GM19438 (cell line): Measurements from ENCODE around the gene CADPS2.

Source experiments
- ATAC-seq: cut with Tn5 transposase; IDR thresholded peaks from one replicate; pipeline ENCODE4 v1.9.1; 2021; ENCODE audit warnings: low read depth; ENCODE audit not compliant: unreplicated experiment

The CADPS2 gene

GRCh38 chr7:122339145-122339904, 546.9 kb downstream of the CADPS2 start:
- no peak for ATAC-seq

- no peak for ATAC-seq
Measured at GRCh38 chr7:122337011-122337410, 549.2 kb downstream of the CADPS2 start.

- no peak for ATAC-seq
Measured at GRCh38 chr7:122329145-122329802, 557.0 kb downstream of the CADPS2 start.

DNA sequence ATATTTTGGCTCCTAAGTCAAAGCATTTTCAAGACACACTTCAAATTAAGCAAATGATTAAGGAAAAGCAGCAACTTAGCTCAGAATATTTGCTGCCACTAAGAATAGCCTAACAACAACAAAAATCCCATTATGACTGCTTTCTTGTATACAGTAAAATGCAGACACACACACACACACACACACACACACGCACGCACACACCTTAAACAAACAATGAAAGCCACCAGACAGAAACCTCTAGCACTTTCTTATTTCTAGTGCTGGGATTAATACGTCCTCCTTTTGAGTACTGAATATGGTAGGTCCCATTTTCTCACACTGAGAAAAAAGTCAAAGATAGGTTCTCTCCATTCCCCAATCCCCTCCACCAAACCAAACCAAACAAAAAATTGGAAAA, 558.3 kb downstream of the CADPS2 start:
- ATAC-seq: no peak

DNA sequence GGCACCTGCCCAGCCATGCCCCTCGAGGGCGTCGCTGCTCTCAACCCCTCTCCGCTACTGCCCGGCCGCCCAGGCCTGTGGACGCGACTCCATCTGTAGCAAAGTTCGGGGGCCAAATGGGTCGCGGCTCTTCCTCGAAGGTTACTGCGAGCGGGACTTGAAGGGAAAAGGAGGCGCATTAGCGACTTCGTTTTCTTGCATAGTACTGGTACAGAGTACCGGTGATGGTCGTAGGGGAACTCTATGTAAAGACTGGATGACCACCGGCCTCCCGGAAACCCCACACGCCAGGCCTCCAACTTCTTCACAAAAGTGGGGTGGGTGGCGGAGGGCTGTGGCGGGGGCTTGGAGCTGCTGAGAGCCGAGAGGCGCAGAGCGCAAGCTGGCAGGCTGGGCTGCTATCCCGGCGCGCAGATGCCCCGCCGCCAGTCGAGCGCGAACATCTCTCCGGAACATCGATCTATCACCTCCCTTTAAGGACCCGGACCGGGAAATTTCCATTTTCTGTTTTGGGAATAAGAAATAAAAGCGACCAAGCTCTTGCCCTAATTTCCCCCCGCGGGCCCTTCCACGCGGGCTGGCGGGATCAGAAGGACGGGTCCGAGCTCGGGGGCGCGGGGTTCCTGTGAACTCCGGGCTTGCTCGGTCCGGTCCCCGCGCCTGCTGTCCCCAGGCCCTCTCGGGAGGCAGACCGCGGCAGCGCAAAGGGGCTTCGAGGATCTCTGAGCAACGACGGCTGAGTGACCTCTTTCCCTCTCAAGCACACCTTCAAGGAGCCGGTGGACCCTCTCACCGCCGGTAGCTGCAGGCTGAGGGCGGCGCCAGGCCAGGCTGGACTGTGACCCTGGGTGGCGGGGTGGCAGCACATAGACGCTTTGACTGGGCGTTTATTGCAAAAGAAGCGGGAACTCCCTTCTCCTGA, 569.5 kb downstream of the CADPS2 start:
- no peak for ATAC-seq

GRCh38 chr7:122315507-122316466, 570.5 kb downstream of the CADPS2 start:
- ATAC-seq: no peak

- no peak for ATAC-seq
Measured at GRCh38 chr7:122314284-122314683, 572.0 kb downstream of the CADPS2 start.

DNA sequence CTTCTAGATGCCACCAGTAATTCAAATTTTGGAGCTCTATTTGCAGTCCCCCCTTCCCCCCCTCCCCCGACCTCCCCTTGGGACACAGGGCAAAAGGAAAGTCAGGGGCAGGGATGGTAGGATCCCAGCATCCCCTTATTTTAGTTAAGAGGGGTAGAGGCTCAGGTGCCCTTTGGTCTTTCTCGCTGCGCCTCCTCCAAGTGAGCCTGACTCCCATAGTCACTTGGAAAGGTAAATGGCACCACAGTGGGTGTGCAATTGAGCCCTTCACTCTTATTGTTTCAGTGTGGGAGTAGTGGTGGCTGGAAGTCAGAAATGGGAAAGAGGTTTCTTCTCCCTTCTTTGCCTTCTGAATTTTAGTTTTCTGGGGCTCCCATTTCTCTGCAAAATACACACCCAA, 573.5 kb downstream of the CADPS2 start:
- ATAC-seq: no peak

GRCh38 chr7:122311734-122312450, 574.4 kb downstream of the CADPS2 start:
- no peak for ATAC-seq

GRCh38 chr7:122311050-122311700, 575.1 kb downstream of the CADPS2 start:
- no peak for ATAC-seq

DNA sequence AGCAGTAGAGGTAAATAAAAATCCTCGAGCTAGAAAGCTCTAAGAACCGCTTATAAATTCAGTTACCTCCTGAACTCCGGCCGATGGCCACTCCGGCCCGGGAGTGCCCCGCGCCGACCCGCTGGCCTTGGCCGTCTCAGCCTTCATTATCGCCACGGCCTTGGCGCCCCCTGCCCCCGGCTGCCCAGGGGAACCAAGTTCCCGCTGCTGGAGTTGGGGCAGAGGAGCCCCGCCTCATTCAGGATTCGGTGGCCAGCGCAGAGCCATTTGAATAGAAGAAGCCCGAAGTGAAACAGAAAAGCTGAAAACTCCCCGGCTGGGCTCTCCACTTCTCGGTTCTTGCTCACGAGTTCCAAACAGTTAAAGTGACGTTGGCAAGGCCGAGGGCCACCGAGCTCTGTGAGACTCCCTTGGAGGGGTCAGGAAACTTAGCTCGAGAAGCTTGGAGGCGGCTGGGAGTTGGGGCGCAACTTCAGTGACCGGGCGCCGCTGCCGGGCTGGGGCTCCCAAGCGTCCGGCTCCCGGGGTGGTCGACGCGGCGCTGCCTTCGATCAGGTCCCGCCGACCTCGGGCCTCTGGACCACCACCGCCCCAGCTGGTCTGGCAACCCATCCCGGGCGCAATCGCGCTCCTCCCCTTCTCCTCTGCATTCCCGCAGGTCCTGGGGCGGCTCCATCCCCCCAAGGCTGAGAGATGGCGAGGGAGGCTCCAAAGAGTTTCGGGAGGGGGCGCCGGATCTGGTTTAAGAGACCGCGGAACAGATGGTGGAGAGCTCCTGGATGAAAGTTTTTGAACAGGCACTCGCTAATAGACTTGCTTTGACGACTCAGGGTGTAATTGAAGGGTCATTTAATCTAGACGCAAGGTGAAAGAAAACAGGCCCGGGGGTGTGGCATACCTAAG, 575.9 kb downstream of the CADPS2 start:
- ATAC-seq: no peak

- ATAC-seq: no peak
Measured at GRCh38 chr7:122309421-122309820, 576.8 kb downstream of the CADPS2 start.

DNA sequence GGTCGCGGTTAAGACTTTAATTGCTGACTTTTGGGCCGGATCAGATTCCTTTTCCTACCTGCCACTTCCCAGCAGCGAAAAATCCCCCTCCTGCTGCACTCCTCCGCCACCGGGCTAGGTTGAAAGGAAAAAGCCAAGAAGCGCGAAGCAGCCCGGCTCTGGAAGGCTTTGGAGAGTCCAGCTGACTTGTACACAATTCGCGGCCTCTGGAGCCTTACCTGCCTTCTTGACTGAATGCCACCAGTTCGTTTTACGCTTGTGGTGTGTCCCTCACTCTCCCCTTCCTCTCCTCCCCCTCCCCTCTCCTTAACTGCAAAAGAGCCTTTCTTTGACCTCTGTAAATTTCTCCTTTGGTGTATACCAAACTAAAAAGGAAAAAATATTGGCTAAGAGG, 579.0 kb downstream of the CADPS2 start:
- no peak for ATAC-seq

DNA sequence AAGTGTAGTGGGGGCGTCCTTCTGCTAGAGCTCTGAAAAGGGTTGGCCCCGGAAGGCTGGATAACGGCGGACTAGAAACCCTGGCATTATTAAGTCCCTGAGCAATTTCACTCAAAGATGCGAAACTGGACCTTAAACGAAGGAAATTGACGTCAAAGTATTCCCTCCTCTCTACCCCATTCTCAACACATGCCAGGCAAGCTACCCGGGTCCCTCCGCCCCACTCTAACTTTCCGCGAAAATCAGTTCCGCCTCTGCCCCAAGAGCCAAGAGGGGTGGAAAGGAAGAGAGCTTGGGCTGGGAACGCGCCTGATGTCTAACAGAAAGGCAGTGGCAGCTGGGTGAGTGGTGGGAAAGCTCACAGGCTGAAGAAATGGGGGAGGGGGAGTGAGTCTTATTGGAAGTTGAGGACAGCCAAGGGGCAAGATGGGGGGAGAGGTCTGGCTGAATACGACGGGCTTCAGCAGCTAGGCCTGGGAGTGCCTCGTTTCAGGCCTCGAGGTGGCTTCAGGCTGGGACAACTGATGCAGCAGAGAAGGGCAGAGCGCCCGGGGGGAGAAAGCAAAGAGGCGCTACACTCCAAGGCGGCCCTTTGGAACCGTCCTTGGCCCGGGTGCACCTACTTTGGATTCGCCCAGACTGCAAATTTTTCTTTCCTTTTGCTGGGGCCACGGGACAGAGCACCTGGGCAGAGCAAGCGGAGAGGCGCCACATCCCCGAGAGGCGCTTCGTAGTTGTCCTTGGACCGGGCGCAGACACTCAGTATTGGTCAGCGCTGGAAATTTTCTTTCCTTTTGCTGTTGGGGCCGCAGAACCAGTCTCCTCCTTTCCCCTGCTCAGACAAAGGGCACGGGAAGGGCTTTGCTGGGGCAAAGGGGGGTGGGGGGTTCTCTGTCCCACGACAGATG, 579.7 kb downstream of the CADPS2 start:
- ATAC-seq: no peak

DNA sequence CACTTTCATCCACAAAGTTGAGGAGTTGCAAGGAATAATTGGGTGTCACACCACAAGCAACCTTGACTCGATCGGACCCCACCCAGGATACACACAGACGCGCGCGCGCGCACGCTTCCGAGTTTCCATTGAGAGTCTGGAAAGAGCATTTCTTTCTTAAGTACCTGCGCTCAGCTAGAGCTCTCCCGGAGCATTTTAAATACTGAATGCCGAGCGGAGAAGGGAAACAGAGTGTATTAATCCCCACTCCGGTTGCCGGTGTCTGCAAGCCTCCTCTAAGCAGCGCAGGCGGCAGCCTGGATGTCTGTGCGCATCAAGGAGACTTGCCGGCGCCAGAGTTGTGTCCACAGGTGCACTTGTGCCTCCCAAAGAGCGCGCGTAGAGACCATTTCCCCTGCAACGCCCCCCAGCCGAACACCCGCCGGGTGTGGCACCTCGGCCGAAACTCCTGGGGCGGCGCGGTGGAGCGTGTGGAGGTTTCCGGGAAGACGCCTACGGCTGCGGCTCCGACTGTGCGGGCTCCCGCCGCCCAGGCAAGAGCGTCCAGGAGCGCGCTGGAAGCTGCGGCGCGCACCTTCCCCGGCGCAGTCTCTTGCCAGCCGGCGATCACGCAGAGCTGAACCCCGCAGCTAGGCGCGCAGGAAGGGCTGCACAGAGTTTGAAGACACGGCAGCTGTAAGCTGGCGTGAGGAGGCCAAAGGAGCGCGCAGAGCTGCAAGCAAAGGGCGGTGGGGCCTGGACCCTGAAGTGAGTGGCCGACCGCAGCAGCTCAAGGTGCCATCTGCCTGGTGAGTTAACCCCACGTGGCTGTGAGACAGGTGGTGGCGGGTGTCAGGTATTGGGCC, 580.6 kb downstream of the CADPS2 start:
- ATAC-seq: no peak

DNA sequence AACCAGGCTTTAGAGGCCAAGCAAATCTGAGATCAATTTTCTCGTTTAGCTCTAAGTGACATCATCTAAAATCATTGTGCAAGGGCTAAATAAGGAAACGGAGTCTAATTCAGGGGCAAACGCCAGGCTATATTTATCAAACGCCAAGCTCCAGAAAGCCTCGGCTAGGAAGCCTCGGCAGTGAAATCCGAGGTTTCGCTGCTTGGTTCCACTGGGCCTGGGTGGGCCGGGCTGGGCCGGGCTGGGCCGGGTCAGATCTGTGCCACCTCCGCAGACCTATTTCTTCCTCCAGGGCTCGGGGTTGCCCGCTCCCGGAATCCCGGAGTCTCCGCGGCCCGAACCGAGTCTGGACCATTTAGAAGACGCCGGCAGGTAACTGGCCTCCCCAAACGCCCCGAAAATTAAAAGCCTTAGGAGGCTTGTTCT, 581.3 kb downstream of the CADPS2 start:
- ATAC-seq: no peak
